ENCODE measurements around the gene HNRNPH1.

DNA sequence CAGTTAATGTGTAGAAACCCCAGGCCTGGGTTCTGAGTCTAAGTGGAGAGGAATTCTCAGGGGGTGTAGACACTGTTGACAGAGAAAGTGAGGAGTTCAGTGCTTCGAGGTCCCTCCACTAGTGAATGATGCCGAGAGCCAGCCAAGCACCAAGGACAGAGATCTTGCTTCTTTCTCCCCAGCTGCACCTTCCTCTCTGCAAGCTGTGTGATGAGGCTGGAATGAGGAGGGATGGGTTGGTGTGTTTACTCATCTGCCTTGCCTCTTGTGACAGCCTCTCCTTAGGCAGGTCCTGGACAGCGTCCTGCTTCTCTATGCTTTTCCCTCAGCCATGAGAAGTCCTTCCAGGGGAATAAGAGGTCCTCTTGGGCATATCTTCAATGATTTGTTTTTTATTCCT lies 35.3 kb downstream of the HNRNPH1 start:
- TF ChIP-seq, protein P1, sequence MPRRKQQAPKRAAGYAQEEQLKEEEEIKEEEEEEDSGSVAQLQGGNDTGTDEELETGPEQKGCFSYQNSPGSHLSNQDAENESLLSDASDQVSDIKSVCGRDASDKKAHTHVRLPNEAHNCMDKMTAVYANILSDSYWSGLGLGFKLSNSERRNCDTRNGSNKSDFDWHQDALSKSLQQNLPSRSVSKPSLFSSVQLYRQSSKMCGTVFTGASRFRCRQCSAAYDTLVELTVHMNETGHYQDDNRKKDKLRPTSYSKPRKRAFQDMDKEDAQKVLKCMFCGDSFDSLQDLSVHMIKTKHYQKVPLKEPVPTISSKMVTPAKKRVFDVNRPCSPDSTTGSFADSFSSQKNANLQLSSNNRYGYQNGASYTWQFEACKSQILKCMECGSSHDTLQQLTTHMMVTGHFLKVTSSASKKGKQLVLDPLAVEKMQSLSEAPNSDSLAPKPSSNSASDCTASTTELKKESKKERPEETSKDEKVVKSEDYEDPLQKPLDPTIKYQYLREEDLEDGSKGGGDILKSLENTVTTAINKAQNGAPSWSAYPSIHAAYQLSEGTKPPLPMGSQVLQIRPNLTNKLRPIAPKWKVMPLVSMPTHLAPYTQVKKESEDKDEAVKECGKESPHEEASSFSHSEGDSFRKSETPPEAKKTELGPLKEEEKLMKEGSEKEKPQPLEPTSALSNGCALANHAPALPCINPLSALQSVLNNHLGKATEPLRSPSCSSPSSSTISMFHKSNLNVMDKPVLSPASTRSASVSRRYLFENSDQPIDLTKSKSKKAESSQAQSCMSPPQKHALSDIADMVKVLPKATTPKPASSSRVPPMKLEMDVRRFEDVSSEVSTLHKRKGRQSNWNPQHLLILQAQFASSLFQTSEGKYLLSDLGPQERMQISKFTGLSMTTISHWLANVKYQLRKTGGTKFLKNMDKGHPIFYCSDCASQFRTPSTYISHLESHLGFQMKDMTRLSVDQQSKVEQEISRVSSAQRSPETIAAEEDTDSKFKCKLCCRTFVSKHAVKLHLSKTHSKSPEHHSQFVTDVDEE (CRISPR knock-in tag; IDR thresholded peaks at IDR 0.05) = no peak
- TF ChIP-seq ARNTL (CRISPR knock-in tag; IDR thresholded peaks at IDR 0.05; ENCODE audit: borderline replicate concordance, low read depth) (no peak), TOX (CRISPR knock-in tag; IDR thresholded peaks at IDR 0.05; ENCODE audit: borderline replicate concordance) (no peak), GLIS3 (CRISPR knock-in tag; IDR thresholded peaks at IDR 0.05) (no peak), RARB (CRISPR knock-in tag; IDR thresholded peaks at IDR 0.05) (no peak), PPARA (CRISPR knock-in tag; IDR thresholded peaks at IDR 0.05; ENCODE audit: borderline replicate concordance) (no peak), ZNF70 (CRISPR knock-in tag; IDR thresholded peaks at IDR 0.05) (no peak), ZNF8 (CRISPR knock-in tag; IDR thresholded peaks at IDR 0.05) (no peak), BACH2 (CRISPR knock-in tag; IDR thresholded peaks at IDR 0.05; ENCODE audit: borderline replicate concordance) (no peak)
- TF ChIP-seq, protein P2, sequence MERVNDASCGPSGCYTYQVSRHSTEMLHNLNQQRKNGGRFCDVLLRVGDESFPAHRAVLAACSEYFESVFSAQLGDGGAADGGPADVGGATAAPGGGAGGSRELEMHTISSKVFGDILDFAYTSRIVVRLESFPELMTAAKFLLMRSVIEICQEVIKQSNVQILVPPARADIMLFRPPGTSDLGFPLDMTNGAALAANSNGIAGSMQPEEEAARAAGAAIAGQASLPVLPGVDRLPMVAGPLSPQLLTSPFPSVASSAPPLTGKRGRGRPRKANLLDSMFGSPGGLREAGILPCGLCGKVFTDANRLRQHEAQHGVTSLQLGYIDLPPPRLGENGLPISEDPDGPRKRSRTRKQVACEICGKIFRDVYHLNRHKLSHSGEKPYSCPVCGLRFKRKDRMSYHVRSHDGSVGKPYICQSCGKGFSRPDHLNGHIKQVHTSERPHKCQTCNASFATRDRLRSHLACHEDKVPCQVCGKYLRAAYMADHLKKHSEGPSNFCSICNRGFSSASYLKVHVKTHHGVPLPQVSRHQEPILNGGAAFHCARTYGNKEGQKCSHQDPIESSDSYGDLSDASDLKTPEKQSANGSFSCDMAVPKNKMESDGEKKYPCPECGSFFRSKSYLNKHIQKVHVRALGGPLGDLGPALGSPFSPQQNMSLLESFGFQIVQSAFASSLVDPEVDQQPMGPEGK (CRISPR knock-in tag; IDR thresholded peaks at IDR 0.05; ENCODE audit: borderline replicate concordance) = no peak
- TF ChIP-seq, protein P3, sequence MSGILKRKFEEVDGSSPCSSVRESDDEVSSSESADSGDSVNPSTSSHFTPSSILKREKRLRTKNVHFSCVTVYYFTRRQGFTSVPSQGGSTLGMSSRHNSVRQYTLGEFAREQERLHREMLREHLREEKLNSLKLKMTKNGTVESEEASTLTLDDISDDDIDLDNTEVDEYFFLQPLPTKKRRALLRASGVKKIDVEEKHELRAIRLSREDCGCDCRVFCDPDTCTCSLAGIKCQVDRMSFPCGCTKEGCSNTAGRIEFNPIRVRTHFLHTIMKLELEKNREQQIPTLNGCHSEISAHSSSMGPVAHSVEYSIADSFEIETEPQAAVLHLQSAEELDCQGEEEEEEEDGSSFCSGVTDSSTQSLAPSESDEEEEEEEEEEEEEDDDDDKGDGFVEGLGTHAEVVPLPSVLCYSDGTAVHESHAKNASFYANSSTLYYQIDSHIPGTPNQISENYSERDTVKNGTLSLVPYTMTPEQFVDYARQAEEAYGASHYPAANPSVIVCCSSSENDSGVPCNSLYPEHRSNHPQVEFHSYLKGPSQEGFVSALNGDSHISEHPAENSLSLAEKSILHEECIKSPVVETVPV (CRISPR knock-in tag; IDR thresholded peaks at IDR 0.05) = no peak

All from SK-N-SH treated with all-trans-retinoic acid at 6 μM for 48 hours (cell line).